Measurements from ENCODE around the gene MSANTD1.

- TF ChIP-seq POLR2AphosphoS5 (IDR thresholded peaks at IDR 0.05; ENCODE audit: borderline replicate concordance, low read depth, low read length), result no peak
- TF ChIP-seq EZH2 (IDR thresholded peaks at IDR 0.05), result no peak
- no peak for TF ChIP-seq FOXP2 (optimal IDR thresholded peaks at IDR 0.05; ENCODE audit: control extremely low read depth, extremely low read length, insufficient read depth)
Measured at GRCh38 chr4:3201718-3202702, 46.9 kb upstream of the MSANTD1 start.
